PFSK-1 (cell line): ENCODE data around the gene ACVR1.

Experiments
- POLR2AphosphoS5 ChIP-seq: IDR thresholded peaks from 2 replicates; pipeline ENCODE4 v1.6.1; 2012; ENCODE audit warnings: low read depth, mild to moderate bottlenecking, control low read depth, low read length, moderate library complexity
- REST ChIP-seq, 2 experiments: IDR thresholded peaks; 2 replicates each; pipeline versions ENCODE4 v1.6.1 to v1.8.0; 2011 to 2012; ENCODE audit warnings: low read depth in 2 of 2, low read length in 2 of 2, control low read depth in 1 of 2, inconsistent platforms in 1 of 2, mild to moderate bottlenecking in 1 of 2, moderate library complexity in 1 of 2; ENCODE audit not compliant: insufficient read depth in 1 of 2
- SIN3A ChIP-seq: IDR thresholded peaks from 2 replicates; pipeline ENCODE4 v1.6.1; 2012; ENCODE audit warnings: mild to moderate bottlenecking, low read length, moderate library complexity, borderline replicate concordance; ENCODE audit not compliant: insufficient read depth
- TAF1 ChIP-seq: IDR thresholded peaks from 2 replicates; pipeline ENCODE4 v1.6.1; 2012; ENCODE audit warnings: low read length, control low read depth, borderline replicate concordance; ENCODE audit not compliant: insufficient read depth

GRCh38 chr2:157905092-157905491 is 29.0 kb upstream of the ACVR1 start:
- TF ChIP-seq SIN3A, result no peak
- TF ChIP-seq TAF1, result no peak
- TF ChIP-seq REST (IDR thresholded peaks at IDR 0.05; ENCODE audit: insufficient read depth in 1 of 2, low read depth in 2 of 2, low read length in 2 of 2), result no peak
- no peak for TF ChIP-seq POLR2AphosphoS5
